ENCODE data around the gene TSSK3.

DNA sequence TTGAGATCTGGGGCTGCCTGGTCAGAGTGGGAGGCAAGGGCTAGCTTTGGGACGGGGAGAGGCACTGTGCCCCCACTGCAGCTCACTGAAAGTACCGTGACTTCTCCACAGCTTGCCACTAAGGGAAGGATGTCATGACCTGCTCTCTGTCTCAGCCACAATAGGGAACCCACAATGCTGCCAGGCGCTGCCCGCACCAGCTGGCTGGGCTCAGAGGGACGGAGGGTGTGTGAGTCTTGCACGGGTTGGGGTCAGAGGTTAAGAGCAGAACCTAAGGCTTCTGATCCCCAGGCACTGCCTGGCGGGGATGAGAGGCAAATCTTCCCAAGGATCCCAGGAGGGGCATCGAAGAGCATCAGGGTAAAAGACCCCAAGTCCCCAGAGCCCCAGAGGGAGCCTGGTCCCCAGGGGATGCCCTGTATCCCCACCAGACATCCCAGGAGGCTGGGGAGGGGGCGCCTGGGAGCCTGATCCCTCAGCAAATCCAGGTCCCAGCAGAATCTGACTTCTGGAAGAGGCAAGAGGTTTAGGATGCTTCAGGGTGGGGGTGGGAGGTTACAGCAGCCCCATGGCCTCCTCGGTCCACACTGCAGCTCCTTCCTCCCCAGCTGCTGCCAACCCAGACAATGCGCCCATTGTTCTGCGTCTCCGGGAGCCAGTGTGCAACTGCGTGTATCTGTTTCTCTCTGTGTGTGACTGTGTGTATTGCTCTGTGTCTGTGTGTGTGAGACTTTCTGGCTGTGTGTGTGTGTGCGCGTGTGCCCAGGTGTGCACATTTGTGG is 24.3 kb upstream of the TSSK3 start:
- TF ChIP-seq, protein P1, sequence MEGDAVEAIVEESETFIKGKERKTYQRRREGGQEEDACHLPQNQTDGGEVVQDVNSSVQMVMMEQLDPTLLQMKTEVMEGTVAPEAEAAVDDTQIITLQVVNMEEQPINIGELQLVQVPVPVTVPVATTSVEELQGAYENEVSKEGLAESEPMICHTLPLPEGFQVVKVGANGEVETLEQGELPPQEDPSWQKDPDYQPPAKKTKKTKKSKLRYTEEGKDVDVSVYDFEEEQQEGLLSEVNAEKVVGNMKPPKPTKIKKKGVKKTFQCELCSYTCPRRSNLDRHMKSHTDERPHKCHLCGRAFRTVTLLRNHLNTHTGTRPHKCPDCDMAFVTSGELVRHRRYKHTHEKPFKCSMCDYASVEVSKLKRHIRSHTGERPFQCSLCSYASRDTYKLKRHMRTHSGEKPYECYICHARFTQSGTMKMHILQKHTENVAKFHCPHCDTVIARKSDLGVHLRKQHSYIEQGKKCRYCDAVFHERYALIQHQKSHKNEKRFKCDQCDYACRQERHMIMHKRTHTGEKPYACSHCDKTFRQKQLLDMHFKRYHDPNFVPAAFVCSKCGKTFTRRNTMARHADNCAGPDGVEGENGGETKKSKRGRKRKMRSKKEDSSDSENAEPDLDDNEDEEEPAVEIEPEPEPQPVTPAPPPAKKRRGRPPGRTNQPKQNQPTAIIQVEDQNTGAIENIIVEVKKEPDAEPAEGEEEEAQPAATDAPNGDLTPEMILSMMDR (IDR thresholded peaks at IDR 0.05; ENCODE audit: low read depth, low read length) = no peak
- no peak for TF ChIP-seq EZH2phosphoT487 (IDR thresholded peaks at IDR 0.05; ENCODE audit: low read depth)
